Liver (tissue), 3 donors: ENCODE data around the gene TANGO6.

Experiments
- ATF3 ChIP-seq: IDR thresholded peaks from 2 replicates; pipeline ENCODE4 v1.6.1; 2016; ENCODE audit warnings: antibody characterized with exemption
- CTCF ChIP-seq: fragments of 150-350 bp; IDR thresholded peaks from 2 replicates; pipeline ENCODE4 v1.5.1; 2017; ENCODE audit warnings: improper control_type of control experiment, low read depth, low read length; ENCODE audit not compliant: missing input control
- EGR1 ChIP-seq, 2 donors: IDR thresholded peaks; 2 replicates each; pipeline ENCODE4 v1.6.1; 2016 to 2018; ENCODE audit warnings: antibody characterized with exemption in 2 of 2, low read depth in 2 of 2
- HNF4A ChIP-seq, 2 donors: conservative IDR thresholded peaks; 2 replicates each; pipeline ENCODE4 v1.6.1; 2016; ENCODE audit warnings: antibody characterized with exemption in 2 of 2, mild to moderate bottlenecking in 2 of 2
- JUND ChIP-seq, 2 donors: IDR thresholded peaks; 2 replicates each; pipeline ENCODE4 v1.6.1; 2016; ENCODE audit warnings: antibody characterized with exemption in 2 of 2
- MAX ChIP-seq: IDR thresholded peaks from 2 replicates; pipeline ENCODE4 v1.6.1; 2016; ENCODE audit warnings: antibody characterized with exemption
- RAD21 ChIP-seq, 2 donors: IDR thresholded peaks; 2 replicates each; pipeline ENCODE4 v1.6.1; 2016; ENCODE audit warnings: antibody characterized with exemption in 2 of 2, mild to moderate bottlenecking in 2 of 2
- REST ChIP-seq: IDR thresholded peaks from 2 replicates; pipeline ENCODE4 v1.6.1; 2016; ENCODE audit warnings: antibody characterized with exemption, mild to moderate bottlenecking
- RXRA ChIP-seq, 2 donors: IDR thresholded peaks; 2 replicates each; pipeline ENCODE4 v1.6.1; 2017 to 2018; ENCODE audit warnings: antibody characterized with exemption in 2 of 2, mild to moderate bottlenecking in 1 of 2
- SP1 ChIP-seq: IDR thresholded peaks from 2 replicates; pipeline ENCODE4 v1.6.1; 2018; ENCODE audit warnings: antibody characterized with exemption, mild to moderate bottlenecking
- TAF1 ChIP-seq: conservative IDR thresholded peaks from 2 replicates; pipeline ENCODE4 v1.6.1; 2016; ENCODE audit warnings: antibody characterized with exemption, mild to moderate bottlenecking
- YY1 ChIP-seq: IDR thresholded peaks from 2 replicates; pipeline ENCODE4 v1.6.1; 2016; ENCODE audit warnings: antibody characterized with exemption, mild to moderate bottlenecking
- donor health status: healthy.
- donor health status: healthy.

GRCh38 chr16:68859828-68860227 is 16.5 kb downstream of the TANGO6 start:
- no peak for TF ChIP-seq CTCF
- no peak for TF ChIP-seq MAX
- TF ChIP-seq RXRA (IDR thresholded peaks at IDR 0.05): no peak
- no peak for TF ChIP-seq RAD21 (IDR thresholded peaks at IDR 0.05)
- TF ChIP-seq YY1: no peak
- TF ChIP-seq SP1: no peak
- TF ChIP-seq TAF1: no peak
- TF ChIP-seq JUND (IDR thresholded peaks at IDR 0.05): no peak
- no peak for TF ChIP-seq ATF3
- TF ChIP-seq REST: no peak
- no peak for TF ChIP-seq EGR1 (IDR thresholded peaks at IDR 0.05; ENCODE audit: low read depth in 2 of 2)
- no peak for TF ChIP-seq HNF4A (conservative IDR thresholded peaks at IDR 0.05)
